ENCODE results near the gene CMPK2.
"Not testable (repeated sequence)": the region's sequence is repeated elsewhere in the genome, so short reads cannot be mapped to it uniquely, and the experiment has no call there.

The CMPK2 gene

DNA sequence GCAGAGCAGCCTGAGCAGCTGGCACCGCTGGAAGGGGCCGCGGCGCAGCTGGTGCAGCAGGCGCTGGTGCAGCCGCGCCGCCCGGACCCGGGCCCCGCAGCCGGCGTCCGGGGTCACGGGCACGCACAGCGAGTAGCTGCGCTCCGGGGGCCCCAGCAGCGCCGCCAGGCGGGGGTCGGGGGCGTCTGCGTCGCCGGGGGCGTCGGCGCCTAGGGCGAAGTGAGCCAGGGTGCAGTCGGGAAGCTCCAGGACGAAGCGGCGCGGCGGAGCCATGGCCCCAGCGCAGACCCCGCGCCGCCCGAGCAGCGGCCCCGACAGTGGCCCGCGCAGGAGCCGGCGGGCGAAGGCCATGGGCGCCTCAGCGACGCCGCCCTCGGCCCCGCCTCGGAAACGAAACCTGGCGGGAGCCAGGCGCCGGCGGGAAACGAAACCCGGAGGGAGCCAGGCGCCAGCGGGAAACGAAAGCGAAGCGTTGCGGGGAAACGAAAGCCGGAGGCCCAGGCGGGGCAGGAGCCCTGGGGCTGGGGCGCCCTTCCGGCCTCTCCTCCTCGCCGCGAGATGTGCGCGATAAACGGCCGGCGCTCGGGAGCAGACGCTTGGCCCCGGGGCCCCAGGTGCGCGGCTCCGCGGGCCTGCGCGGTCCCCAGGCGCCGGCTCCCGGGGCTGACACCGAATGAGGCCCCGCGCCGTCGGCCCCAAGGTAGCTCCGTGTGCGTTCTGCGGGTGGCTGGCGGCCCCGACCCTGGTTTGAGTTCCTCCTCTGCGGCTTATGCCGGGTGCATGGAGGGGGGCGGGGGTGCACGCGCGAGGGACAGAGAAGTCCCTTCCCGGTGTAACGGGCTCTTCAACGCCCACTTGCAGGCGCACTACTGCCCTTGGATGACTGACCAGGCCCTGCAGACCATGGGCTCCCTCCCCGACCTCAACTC is at the start of gene CMPK2:
TSS of gene CMPK2 (minus strand) at position 562 of the 929 bp plus-strand sequence. CDS start at position 351, 211 bp downstream.
- peak; percentile 74 for DNase-seq
- in situ Hi-C loops (cut with MboI; ENCODE audit: low pct_unique_long_range_greater_than_20kb, low sequenced_read_pairs), result no loop called here

- no peak for DNase-seq
- in situ Hi-C loops (cut with MboI; ENCODE audit: low pct_unique_long_range_greater_than_20kb, low sequenced_read_pairs), result no loop called here
Measured at GRCh38 chr2:6915399-6915798, 49.7 kb upstream of the CMPK2 start.

- no peak for DNase-seq
- in situ Hi-C loops (cut with MboI; ENCODE audit: low pct_unique_long_range_greater_than_20kb, low sequenced_read_pairs), result no loop called here
Measured at GRCh38 chr2:6914828-6915227, 49.1 kb upstream of the CMPK2 start.

DNA sequence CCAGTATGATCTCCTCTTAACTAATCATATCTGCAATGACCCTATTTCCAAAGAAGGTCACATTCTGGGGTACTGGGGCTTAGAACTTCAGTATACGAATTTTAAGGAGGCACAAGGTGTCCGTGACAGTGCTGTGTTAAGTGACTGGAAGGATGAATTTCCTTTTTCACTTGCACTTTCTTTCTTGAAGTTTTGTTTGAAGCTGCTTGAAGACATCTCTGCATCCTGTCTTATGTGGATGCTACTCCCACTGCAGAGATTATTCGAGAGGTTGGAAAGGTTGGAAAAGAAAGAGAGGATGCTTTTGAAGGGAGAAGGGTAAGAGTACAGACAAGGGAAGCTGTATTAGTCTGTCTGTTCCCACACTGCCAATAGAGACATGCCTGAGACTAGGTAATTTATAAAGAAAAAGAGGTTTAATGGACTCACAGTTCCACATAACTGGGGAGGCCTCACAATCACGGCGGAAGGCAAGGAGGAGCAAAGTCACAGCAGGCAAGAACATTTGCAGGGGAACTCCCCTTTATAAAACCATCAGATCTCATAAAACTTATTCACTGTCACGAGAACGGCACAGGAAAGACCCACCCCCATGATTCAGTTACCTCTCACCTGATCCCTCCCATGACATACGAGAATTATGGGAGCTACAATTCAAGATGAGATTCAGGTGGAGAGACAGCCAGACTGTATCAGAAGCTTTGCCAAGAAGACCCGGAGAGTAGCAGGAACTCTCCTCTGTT is 47.9 kb upstream of the CMPK2 start:
- DNase-seq, result no peak
- in situ Hi-C loops (cut with MboI; ENCODE audit: low pct_unique_long_range_greater_than_20kb, low sequenced_read_pairs), result no loop called here

DNA sequence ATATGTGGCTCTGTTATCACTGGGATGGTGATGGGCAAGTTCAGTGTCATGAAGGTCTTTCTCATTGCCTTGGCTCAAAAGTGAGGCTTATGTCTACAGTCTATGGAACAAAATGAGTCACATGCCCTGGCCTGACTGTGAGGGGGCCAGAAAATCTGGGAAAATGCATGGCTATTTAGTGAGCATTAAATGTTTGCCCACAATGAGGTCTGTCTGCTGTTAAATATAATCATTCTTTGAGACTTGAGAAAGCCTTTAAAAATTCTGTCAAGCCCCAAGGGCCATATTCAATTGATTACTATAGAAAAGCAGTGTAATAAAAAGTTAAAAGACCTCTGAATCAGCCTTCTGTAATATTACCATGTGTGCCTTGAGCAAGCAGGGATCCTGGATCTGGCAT is 46.0 kb upstream of the CMPK2 start:
- in situ Hi-C loops (cut with MboI; ENCODE audit: low pct_unique_long_range_greater_than_20kb, low sequenced_read_pairs), result no loop called here

DNA sequence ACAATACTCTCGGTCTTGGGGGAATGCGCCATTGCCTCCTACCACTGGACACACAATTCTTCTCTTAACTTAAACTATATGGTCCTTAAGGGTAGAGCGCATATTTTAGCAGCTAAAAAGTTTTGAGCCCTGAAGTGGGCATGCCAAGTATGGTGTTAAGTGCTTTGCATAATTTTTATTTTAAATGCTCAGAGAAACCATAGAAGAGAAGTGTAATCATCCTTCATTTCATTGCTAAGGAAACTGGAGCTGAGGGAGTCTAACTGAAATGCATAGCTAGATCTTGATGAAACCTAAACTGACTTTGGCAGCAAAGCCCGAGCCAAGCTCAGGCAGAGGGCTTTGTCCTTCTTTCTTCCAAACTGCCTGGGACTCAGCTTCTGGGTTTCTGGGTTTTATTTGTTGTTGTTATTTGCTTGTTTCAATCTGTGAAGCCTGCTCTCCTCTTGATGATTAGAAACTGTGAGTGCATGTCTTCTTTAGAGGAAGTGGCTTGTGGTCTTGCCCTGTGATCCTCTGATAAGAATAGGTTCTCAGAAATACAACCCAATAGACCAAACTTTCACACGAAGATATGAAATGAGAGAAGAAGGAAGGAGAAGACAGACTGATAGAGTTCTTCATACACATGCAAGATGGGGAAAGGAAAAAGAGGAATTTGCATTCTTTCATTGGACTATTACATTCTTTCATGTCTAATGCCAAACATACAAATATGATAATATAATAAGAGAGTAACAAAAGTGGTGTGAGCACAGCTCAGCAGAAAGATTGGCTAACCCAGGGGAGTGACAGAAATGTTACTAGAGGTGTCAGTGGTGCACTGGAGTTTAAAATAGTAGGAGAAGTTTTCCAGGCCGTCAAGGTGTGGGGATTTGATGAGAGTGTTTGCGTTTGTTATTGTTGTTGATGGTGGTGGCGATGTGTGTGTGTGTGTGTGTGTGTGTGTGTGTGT is 44.0 kb upstream of the CMPK2 start:
- peak; percentile 97 for DNase-seq
- in situ Hi-C loops (cut with MboI; ENCODE audit: low pct_unique_long_range_greater_than_20kb, low sequenced_read_pairs), result no loop called here

More for the DNA sequence above, 46.0 kb upstream of the CMPK2 start:
- no peak for DNase-seq

- no peak for DNase-seq
- in situ Hi-C loops (cut with MboI; ENCODE audit: low pct_unique_long_range_greater_than_20kb, low sequenced_read_pairs), result no loop called here
Measured at GRCh38 chr2:6908291-6908690, 42.6 kb upstream of the CMPK2 start.

GRCh38 chr2:6906165-6906741 is 40.5 kb upstream of the CMPK2 start:
- in situ Hi-C loops (cut with MboI; ENCODE audit: low pct_unique_long_range_greater_than_20kb, low sequenced_read_pairs), result no loop called here
- DNase-seq, result no peak

DNA sequence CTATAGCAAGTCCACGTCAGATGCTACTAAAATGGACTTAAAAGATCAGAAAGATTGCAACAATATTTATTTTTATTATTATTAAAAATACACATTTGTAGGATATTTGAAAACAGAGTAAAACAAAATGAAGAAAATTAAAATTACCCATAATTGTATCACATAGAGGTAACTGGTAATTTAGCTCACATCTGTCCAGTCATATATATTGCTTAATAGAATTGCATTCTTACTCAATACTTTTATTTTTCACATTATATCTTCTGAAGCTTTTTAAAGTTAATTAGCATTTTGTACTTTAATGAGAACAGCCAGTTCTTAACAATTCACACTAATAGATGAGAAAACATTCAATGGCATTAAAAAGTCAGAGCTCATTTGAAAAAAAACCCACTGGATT is 40.0 kb upstream of the CMPK2 start:
- in situ Hi-C loops (cut with MboI; ENCODE audit: low pct_unique_long_range_greater_than_20kb, low sequenced_read_pairs), result no loop called here
- no peak for DNase-seq

- in situ Hi-C loops (cut with MboI; ENCODE audit: low pct_unique_long_range_greater_than_20kb, low sequenced_read_pairs); DNase-seq: not testable (repeated sequence)
Measured at GRCh38 chr2:6902581-6902980, 36.9 kb upstream of the CMPK2 start.

- peak; percentile 70 for DNase-seq
- in situ Hi-C loops (cut with MboI; ENCODE audit: low pct_unique_long_range_greater_than_20kb, low sequenced_read_pairs), result no loop called here
Measured at GRCh38 chr2:6896930-6897759, 31.4 kb upstream of the CMPK2 start.

- DNase-seq, result no peak
- in situ Hi-C loops (cut with MboI; ENCODE audit: low pct_unique_long_range_greater_than_20kb, low sequenced_read_pairs), result no loop called here
Measured at GRCh38 chr2:6893876-6894482, 28.3 kb upstream of the CMPK2 start.

GRCh38 chr2:6888724-6889123 is 23.0 kb upstream of the CMPK2 start:
- DNase-seq, result no peak
- in situ Hi-C loops (cut with MboI; ENCODE audit: low pct_unique_long_range_greater_than_20kb, low sequenced_read_pairs), result no loop called here

DNA sequence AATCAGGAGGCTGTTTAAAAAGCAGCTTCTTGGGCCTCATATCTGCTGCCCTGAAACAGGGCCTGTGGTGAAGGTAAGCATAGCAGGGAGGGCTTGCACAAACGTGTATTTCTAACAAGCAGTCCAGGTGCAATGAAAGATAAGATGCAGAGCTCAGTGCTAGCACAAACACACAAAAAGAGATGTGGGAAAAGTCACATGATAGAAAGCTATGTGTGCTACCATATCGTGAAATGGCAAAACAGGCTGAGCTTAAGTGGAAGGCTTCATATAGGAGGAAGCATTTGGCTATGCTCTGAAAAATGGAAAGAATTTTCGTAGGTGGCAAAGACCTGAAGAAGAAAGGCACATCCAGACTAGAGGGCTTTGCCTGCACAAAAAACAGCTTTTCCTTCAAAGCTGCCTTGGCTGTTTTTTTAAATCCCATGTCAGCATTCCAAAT is 22.1 kb upstream of the CMPK2 start:
- DNase-seq, result peak; percentile 50
- in situ Hi-C loops (cut with MboI; ENCODE audit: low pct_unique_long_range_greater_than_20kb, low sequenced_read_pairs), result no loop called here

DNA sequence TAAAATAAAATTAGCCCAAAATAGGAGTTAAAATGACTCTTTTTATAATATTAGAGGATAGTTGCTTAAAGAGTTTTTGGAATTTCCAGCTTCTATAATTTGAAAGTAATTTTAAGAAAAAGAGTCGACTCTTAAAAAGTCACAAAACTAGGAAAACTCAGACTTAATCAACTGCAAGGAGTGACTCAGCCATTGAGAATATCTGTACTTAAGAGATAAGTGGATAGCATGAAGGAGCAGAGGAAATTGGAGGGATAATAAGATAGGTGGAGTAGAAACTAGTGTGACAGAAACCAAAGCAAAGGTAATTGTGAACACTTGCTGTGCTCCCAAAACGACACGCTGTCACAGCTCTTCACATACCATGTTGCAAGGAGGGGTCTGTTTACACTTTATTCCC is 20.3 kb upstream of the CMPK2 start:
- no peak for DNase-seq
- in situ Hi-C loops (cut with MboI; ENCODE audit: low pct_unique_long_range_greater_than_20kb, low sequenced_read_pairs), result no loop called here

DNA sequence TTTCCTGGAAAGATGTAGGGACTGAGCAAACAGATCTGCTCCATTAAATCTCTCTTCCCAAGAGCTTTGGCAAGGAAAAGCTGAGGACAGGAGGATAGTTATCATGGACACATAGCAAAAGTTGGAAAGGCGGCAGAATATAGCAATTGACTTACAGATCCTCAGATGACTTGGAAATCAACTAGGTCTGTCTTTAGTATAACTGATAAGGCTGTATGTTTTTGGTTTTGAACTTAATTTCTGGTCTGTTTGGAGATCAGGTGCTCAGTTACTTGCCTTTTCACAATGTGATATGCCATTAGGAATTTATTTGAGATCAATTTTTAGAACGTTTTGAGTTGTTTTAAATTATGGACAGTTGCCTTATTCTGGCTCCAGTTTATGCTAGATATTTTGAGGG is 19.8 kb upstream of the CMPK2 start:
- in situ Hi-C loops (cut with MboI; ENCODE audit: low pct_unique_long_range_greater_than_20kb, low sequenced_read_pairs), result no loop called here
- no peak for DNase-seq

GRCh38 chr2:6883448-6884122 is 17.9 kb upstream of the CMPK2 start:
- in situ Hi-C loops (cut with MboI; ENCODE audit: low pct_unique_long_range_greater_than_20kb, low sequenced_read_pairs), result no loop called here
- DNase-seq, result peak; percentile 66
